Measurements from ENCODE around the gene AARS2. TPM values are rescaled to one million over a fixed set of nuclear protein-coding genes. Genes with fewer than 3 reads are reported as not detected.

The AARS2 gene
- total RNA-seq, 1 experiment from 2014 or later, result 28.9 TPM

GRCh38 chr6:44305200-44305725, 7.9 kb downstream of the AARS2 start:
- Mint-ChIP-seq H3K27ac (peak overlapping the region; percentile 34), H3K27me3 (ENCODE audit: low read depth) (no peaks in the 10 kb centered on the region), H3K36me3 (peaks cover 71% of the 10 kb centered on the region), H3K9me3 (no peaks in the 10 kb centered on the region), H3K4me3 (no peak overlapping the region), H3K4me1 (no peaks in the 10 kb centered on the region)
- ChIA-PET POLR2A (interaction anchor here (0.8 kb wide), 1 partner anchor 59 kb away, joined by 3 read pairs; the partner anchor contains the start of gene HSP90AB1), CTCF (interaction anchor here (0.7 to 5.3 kb wide), 27 partner anchors 8 to 242 kb away, joined by 3 to 109 read pairs (median 6); partner anchors contain the start of genes AARS2, HSP90AB1, SLC35B2 and SPATS1)
- DNase-seq (ENCODE audit: low spot score), result no peak
- no peak; the same call in 1 of the 2 replicates for ATAC-seq
- TF ChIP-seq KAT7 (CRISPR knock-in tag; IDR thresholded peaks at IDR 0.05; ENCODE audit: borderline replicate concordance) (no peak), CREB1 (CRISPR knock-in tag; IDR thresholded peaks at IDR 0.05) (no peak)

- ChIA-PET POLR2A (no interaction called here), CTCF (interaction anchor here (0.7 to 5.3 kb wide), 27 partner anchors 8 to 242 kb away, joined by 3 to 109 read pairs (median 6); partner anchors contain the start of genes AARS2, HSP90AB1, SLC35B2 and SPATS1)
- H3K4me3 Mint-ChIP-seq, result no peak overlapping the region
- ATAC-seq, result peak; percentile 88
- H3K27me3 Mint-ChIP-seq (ENCODE audit: low read depth), result no peaks in the 10 kb centered on the region
- H3K36me3 Mint-ChIP-seq, result peaks cover 69% of the 10 kb centered on the region
- peak; percentile 66 for DNase-seq (ENCODE audit: low spot score)
- H3K4me1 Mint-ChIP-seq, result no peaks in the 10 kb centered on the region
- no peaks in the 10 kb centered on the region for H3K9me3 Mint-ChIP-seq
- H3K27ac Mint-ChIP-seq, result no peak overlapping the region; the same call in 1 of the 2 replicates
- no peak for TF ChIP-seq GTF2I (CRISPR knock-in tag; conservative IDR thresholded peaks at IDR 0.05)
- no peak for TF ChIP-seq ELF4 (CRISPR knock-in tag; IDR thresholded peaks at IDR 0.05; ENCODE audit: low read depth)
- no peak for TF ChIP-seq NR3C1 (CRISPR knock-in tag; conservative IDR thresholded peaks at IDR 0.05; ENCODE audit: low read depth)
- no peak for TF ChIP-seq MLX (CRISPR knock-in tag; IDR thresholded peaks at IDR 0.05)
- no peak for TF ChIP-seq ZNF121 (CRISPR knock-in tag; IDR thresholded peaks at IDR 0.05)
- 0 out of 2 replicates have a peak, but pooled peaks have one; percentile 21 for TF ChIP-seq ESRRA (CRISPR knock-in tag; IDR thresholded peaks at IDR 0.05; ENCODE audit: borderline replicate concordance)
- TF ChIP-seq FOXK1 (CRISPR knock-in tag; IDR thresholded peaks at IDR 0.05), result no peak
- TF ChIP-seq ETV6 (CRISPR knock-in tag; IDR thresholded peaks at IDR 0.05), result no peak
- TF ChIP-seq ZNF281 (CRISPR knock-in tag; IDR thresholded peaks at IDR 0.05), result no peak
- TF ChIP-seq, protein P1, sequence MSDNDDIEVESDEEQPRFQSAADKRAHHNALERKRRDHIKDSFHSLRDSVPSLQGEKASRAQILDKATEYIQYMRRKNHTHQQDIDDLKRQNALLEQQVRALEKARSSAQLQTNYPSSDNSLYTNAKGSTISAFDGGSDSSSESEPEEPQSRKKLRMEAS (CRISPR knock-in tag; IDR thresholded peaks at IDR 0.05), result no peak
- TF ChIP-seq ZNF512 (CRISPR knock-in tag; IDR thresholded peaks at IDR 0.05; ENCODE audit: borderline replicate concordance), result no peak
- TF ChIP-seq NFE2L1 (CRISPR knock-in tag; IDR thresholded peaks at IDR 0.05), result no peak
- TF ChIP-seq MXD4 (CRISPR knock-in tag; IDR thresholded peaks at IDR 0.05; ENCODE audit: borderline replicate concordance), result no peak
- TF ChIP-seq FOXP1 (CRISPR knock-in tag; IDR thresholded peaks at IDR 0.05; ENCODE audit: borderline replicate concordance), result 0 out of 2 replicates have a peak, but pooled peaks have one; percentile 38
- no peak for TF ChIP-seq FOXJ3 (CRISPR knock-in tag; IDR thresholded peaks at IDR 0.05; ENCODE audit: borderline replicate concordance)
- TF ChIP-seq, protein P2, sequence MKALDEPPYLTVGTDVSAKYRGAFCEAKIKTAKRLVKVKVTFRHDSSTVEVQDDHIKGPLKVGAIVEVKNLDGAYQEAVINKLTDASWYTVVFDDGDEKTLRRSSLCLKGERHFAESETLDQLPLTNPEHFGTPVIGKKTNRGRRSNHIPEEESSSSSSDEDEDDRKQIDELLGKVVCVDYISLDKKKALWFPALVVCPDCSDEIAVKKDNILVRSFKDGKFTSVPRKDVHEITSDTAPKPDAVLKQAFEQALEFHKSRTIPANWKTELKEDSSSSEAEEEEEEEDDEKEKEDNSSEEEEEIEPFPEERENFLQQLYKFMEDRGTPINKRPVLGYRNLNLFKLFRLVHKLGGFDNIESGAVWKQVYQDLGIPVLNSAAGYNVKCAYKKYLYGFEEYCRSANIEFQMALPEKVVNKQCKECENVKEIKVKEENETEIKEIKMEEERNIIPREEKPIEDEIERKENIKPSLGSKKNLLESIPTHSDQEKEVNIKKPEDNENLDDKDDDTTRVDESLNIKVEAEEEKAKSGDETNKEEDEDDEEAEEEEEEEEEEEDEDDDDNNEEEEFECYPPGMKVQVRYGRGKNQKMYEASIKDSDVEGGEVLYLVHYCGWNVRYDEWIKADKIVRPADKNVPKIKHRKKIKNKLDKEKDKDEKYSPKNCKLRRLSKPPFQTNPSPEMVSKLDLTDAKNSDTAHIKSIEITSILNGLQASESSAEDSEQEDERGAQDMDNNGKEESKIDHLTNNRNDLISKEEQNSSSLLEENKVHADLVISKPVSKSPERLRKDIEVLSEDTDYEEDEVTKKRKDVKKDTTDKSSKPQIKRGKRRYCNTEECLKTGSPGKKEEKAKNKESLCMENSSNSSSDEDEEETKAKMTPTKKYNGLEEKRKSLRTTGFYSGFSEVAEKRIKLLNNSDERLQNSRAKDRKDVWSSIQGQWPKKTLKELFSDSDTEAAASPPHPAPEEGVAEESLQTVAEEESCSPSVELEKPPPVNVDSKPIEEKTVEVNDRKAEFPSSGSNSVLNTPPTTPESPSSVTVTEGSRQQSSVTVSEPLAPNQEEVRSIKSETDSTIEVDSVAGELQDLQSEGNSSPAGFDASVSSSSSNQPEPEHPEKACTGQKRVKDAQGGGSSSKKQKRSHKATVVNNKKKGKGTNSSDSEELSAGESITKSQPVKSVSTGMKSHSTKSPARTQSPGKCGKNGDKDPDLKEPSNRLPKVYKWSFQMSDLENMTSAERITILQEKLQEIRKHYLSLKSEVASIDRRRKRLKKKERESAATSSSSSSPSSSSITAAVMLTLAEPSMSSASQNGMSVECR (CRISPR knock-in tag; IDR thresholded peaks at IDR 0.05; ENCODE audit: borderline replicate concordance), result no peak
- TF ChIP-seq, protein P3, sequence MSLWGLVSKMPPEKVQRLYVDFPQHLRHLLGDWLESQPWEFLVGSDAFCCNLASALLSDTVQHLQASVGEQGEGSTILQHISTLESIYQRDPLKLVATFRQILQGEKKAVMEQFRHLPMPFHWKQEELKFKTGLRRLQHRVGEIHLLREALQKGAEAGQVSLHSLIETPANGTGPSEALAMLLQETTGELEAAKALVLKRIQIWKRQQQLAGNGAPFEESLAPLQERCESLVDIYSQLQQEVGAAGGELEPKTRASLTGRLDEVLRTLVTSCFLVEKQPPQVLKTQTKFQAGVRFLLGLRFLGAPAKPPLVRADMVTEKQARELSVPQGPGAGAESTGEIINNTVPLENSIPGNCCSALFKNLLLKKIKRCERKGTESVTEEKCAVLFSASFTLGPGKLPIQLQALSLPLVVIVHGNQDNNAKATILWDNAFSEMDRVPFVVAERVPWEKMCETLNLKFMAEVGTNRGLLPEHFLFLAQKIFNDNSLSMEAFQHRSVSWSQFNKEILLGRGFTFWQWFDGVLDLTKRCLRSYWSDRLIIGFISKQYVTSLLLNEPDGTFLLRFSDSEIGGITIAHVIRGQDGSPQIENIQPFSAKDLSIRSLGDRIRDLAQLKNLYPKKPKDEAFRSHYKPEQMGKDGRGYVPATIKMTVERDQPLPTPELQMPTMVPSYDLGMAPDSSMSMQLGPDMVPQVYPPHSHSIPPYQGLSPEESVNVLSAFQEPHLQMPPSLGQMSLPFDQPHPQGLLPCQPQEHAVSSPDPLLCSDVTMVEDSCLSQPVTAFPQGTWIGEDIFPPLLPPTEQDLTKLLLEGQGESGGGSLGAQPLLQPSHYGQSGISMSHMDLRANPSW (CRISPR knock-in tag; conservative IDR thresholded peaks at IDR 0.05; ENCODE audit: low read depth), result no peak
Observed at GRCh38 chr6:44304282-44305199, 8.6 kb downstream of the AARS2 start.
